ENCODE measurements around the gene ENGASE. TPM values are rescaled to one million over a fixed set of nuclear protein-coding genes. Genes with fewer than 3 reads are reported as not detected.

Gene ENGASE
- total RNA-seq, 1 donor from 2014 or later: 16.8 TPM

- Mint-ChIP-seq H3K27me3 (ENCODE audit: low read depth) (peaks cover 2% of the 10 kb centered on the region), H3K4me1 (ENCODE audit: low read depth) (peaks cover 23% of the 10 kb centered on the region), H3K36me3 (ENCODE audit: low read depth) (peaks cover 4% of the 10 kb centered on the region), H3K9me3 (ENCODE audit: low read depth) (peaks cover 14% of the 10 kb centered on the region), H3K4me3 (ENCODE audit: unreplicated experiment) (no peak overlapping the region), H3K27ac (ENCODE audit: unreplicated experiment) (no peak overlapping the region)
- no peak for TF ChIP-seq CTCF (IDR thresholded peaks at IDR 0.05)
- DNase-seq (ENCODE audit: low spot score): no peak
These were observed 22.5 kb upstream of the ENGASE start for GRCh38 chr17:79052131-79052530.

GRCh38 chr17:79053251-79053925, 21.2 kb upstream of the ENGASE start:
- peaks cover 19% of the 10 kb centered on the region for H3K9me3 Mint-ChIP-seq (ENCODE audit: low read depth)
- no peak overlapping the region for H3K27ac Mint-ChIP-seq (ENCODE audit: unreplicated experiment)
- DNase-seq (ENCODE audit: low spot score): peak; percentile 10
- TF ChIP-seq CTCF (IDR thresholded peaks at IDR 0.05): no peak
- peaks cover 23% of the 10 kb centered on the region for H3K4me1 Mint-ChIP-seq (ENCODE audit: low read depth)
- no peak overlapping the region for H3K4me3 Mint-ChIP-seq (ENCODE audit: unreplicated experiment)
- peaks cover 6% of the 10 kb centered on the region for H3K36me3 Mint-ChIP-seq (ENCODE audit: low read depth)
- peaks cover 3% of the 10 kb centered on the region for H3K27me3 Mint-ChIP-seq (ENCODE audit: low read depth)

- H3K27ac Mint-ChIP-seq (ENCODE audit: unreplicated experiment): peak overlapping the region; percentile 57
- H3K4me3 Mint-ChIP-seq (ENCODE audit: unreplicated experiment): no peak overlapping the region
- peaks cover 6% of the 10 kb centered on the region for H3K36me3 Mint-ChIP-seq (ENCODE audit: low read depth)
- H3K9me3 Mint-ChIP-seq (ENCODE audit: low read depth): peaks cover 19% of the 10 kb centered on the region
- TF ChIP-seq CTCF (IDR thresholded peaks at IDR 0.05): no peak
- peak; percentile 1 for DNase-seq (ENCODE audit: low spot score)
- peaks cover 3% of the 10 kb centered on the region for H3K27me3 Mint-ChIP-seq (ENCODE audit: low read depth)
- peaks cover 23% of the 10 kb centered on the region for H3K4me1 Mint-ChIP-seq (ENCODE audit: low read depth)
These were observed 20.2 kb upstream of the ENGASE start for GRCh38 chr17:79054200-79054960.

- Mint-ChIP-seq H3K4me1 (ENCODE audit: low read depth) (peaks cover 23% of the 10 kb centered on the region), H3K27ac (ENCODE audit: unreplicated experiment) (peak overlapping the region; percentile 68), H3K4me3 (ENCODE audit: unreplicated experiment) (no peak overlapping the region), H3K9me3 (ENCODE audit: low read depth) (peaks cover 19% of the 10 kb centered on the region), H3K27me3 (ENCODE audit: low read depth) (peaks cover 2% of the 10 kb centered on the region), H3K36me3 (ENCODE audit: low read depth) (peaks cover 3% of the 10 kb centered on the region)
- DNase-seq (ENCODE audit: low spot score): no peak
- no peak for TF ChIP-seq CTCF (IDR thresholded peaks at IDR 0.05)
These were observed 19.4 kb upstream of the ENGASE start for GRCh38 chr17:79055197-79055596.

GRCh38 chr17:79057737-79058385, 16.8 kb upstream of the ENGASE start:
- peaks cover 23% of the 10 kb centered on the region for H3K4me1 Mint-ChIP-seq (ENCODE audit: low read depth)
- peaks cover 2% of the 10 kb centered on the region for H3K27me3 Mint-ChIP-seq (ENCODE audit: low read depth)
- H3K9me3 Mint-ChIP-seq (ENCODE audit: low read depth): peaks cover 19% of the 10 kb centered on the region
- peak; percentile 42 for DNase-seq (ENCODE audit: low spot score)
- H3K27ac Mint-ChIP-seq (ENCODE audit: unreplicated experiment): no peak overlapping the region
- peaks cover 2% of the 10 kb centered on the region for H3K36me3 Mint-ChIP-seq (ENCODE audit: low read depth)
- no peak for TF ChIP-seq CTCF (IDR thresholded peaks at IDR 0.05)
- H3K4me3 Mint-ChIP-seq (ENCODE audit: unreplicated experiment): no peak overlapping the region
